ENCODE data around the gene PLXNC1.

DNA sequence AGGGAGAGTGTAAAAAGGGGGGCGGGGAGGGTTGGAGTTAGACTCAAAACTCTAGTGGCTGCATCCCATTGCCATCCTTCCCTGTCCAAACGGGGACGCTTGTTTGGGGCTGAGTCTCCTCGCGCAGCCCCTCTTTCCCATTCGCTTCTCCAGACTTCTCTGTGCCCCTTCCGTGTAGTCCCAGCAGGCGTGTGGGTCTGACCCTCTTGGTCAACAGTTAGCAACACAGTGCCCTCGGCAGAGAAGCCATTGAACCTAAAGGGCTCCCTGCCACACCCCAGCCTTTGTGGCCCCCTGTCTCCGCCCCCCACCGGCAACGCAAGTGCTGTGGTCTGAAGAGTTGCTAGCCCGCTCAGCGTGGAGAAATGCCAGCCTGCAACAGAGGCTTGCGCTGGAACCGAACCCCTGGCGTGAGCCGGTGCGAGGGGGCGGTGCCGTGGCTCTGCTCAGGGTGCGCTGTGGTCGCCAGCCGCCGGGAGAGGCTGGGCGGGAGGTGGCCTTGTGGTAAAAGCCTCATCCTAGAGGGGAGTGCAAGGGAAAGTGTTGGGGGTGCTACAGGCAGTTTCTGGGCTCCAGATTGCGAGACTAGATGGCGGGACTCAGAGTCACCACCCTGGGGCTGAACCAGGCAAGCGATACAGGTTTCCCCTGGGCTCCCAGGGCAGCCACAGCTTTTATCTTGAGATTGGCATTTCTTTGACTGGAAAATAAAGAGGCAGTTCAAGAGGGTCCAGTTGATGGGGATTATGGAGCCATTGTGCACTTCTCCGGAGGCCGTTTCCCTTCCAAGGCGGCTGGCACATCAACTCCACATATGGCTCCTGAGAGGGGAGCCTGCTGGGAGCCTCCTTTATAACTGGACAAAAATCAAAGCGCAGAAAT, 2.1 kb downstream of the PLXNC1 start:
- no peak for TF ChIP-seq FOXM1 (IDR thresholded peaks at IDR 0.05; ENCODE audit: borderline replicate concordance)
- no peak for TF ChIP-seq BHLHE40 (IDR thresholded peaks at IDR 0.05; ENCODE audit: borderline replicate concordance)
- TF ChIP-seq L3MBTL2 (conservative IDR thresholded peaks at IDR 0.05): no peak
- TF ChIP-seq, protein P1, sequence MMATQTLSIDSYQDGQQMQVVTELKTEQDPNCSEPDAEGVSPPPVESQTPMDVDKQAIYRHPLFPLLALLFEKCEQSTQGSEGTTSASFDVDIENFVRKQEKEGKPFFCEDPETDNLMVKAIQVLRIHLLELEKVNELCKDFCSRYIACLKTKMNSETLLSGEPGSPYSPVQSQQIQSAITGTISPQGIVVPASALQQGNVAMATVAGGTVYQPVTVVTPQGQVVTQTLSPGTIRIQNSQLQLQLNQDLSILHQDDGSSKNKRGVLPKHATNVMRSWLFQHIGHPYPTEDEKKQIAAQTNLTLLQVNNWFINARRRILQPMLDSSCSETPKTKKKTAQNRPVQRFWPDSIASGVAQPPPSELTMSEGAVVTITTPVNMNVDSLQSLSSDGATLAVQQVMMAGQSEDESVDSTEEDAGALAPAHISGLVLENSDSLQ (IDR thresholded peaks at IDR 0.05): no peak
